Endothelial cell of umbilical vein (primary cell): ENCODE data around the gene GSTO2.

Experiments used
- EZH2 ChIP-seq: IDR thresholded peaks from 2 replicates; pipeline ENCODE4 v1.6.1; 2012; ENCODE audit warnings: borderline replicate concordance, low read depth, mild to moderate bottlenecking, moderate library complexity, low read length, inconsistent platforms; ENCODE audit not compliant: severe bottlenecking
- MYC ChIP-seq: IDR thresholded peaks from one replicate; pipeline ENCODE4 v1.6.1; 2011; ENCODE audit warnings: mild to moderate bottlenecking, low read depth, low read length
- POLR2A ChIP-seq: IDR thresholded peaks from 2 replicates; pipeline ENCODE4 v1.6.1; 2012; ENCODE audit warnings: low read depth, mild to moderate bottlenecking, control low read depth, low read length
- POLR2AphosphoS5 ChIP-seq: IDR thresholded peaks from 2 replicates; pipeline ENCODE4 v1.6.1; 2012; ENCODE audit warnings: low read depth, mild to moderate bottlenecking, control low read depth, low read length, moderate library complexity; ENCODE audit not compliant: insufficient read depth
- TF ChIP-seq, protein P1 (sequence below), 2 donors: IDR thresholded peaks; 1 replicate in 1 of 2; 2 replicates in 1 of 2; pipeline ENCODE4 v1.5.1; 2011; ENCODE audit warnings: low read length in 2 of 2, mild to moderate bottlenecking in 2 of 2, moderate library complexity in 2 of 2, control low read depth in 1 of 2, inconsistent platforms in 1 of 2, low read depth in 1 of 2; ENCODE audit not compliant: insufficient read depth in 1 of 2; ENCODE audit errors: extremely low read depth in 1 of 2

DNA sequence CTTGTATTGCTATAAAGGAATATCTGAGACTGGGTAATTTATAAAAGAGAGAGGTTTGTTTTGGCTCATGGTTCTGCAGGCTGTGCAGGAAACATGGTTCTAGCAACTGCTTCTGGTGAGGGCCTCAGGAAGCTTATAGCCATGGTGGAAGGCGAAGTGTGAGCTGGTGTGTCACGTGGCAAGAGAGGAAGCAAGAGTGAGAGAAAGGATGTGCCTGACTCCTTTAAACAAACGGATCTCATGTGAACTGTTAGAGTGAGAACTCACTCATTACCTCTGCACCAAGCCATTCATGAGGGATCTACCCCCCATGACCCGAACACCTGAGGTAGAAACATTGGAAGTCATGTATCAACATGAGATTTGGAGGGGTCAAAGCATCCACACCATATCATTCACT is 77.0 kb downstream of the GSTO2 start:
- TF ChIP-seq, protein P1, sequence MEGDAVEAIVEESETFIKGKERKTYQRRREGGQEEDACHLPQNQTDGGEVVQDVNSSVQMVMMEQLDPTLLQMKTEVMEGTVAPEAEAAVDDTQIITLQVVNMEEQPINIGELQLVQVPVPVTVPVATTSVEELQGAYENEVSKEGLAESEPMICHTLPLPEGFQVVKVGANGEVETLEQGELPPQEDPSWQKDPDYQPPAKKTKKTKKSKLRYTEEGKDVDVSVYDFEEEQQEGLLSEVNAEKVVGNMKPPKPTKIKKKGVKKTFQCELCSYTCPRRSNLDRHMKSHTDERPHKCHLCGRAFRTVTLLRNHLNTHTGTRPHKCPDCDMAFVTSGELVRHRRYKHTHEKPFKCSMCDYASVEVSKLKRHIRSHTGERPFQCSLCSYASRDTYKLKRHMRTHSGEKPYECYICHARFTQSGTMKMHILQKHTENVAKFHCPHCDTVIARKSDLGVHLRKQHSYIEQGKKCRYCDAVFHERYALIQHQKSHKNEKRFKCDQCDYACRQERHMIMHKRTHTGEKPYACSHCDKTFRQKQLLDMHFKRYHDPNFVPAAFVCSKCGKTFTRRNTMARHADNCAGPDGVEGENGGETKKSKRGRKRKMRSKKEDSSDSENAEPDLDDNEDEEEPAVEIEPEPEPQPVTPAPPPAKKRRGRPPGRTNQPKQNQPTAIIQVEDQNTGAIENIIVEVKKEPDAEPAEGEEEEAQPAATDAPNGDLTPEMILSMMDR (IDR thresholded peaks at IDR 0.05; ENCODE audit: extremely low read depth in 1 of 2, insufficient read depth in 1 of 2, low read depth in 1 of 2, low read length in 2 of 2): no peak
- TF ChIP-seq EZH2 (no peak), POLR2A (no peak), MYC (no peak), POLR2AphosphoS5 (no peak)
